Ishikawa (cell line): ENCODE results near the gene EXTL2.

Source experiments
- CEBPB ChIP-seq: IDR thresholded peaks from 2 replicates; pipeline ENCODE4 v1.6.1; 2012
- CREB1 ChIP-seq: IDR thresholded peaks from 2 replicates; pipeline ENCODE4 v1.6.1; 2012; ENCODE audit warnings: low read depth
- EP300 ChIP-seq: IDR thresholded peaks from 2 replicates; pipeline ENCODE4 v1.6.1; 2012; ENCODE audit warnings: borderline replicate concordance
- FOXM1 ChIP-seq: IDR thresholded peaks from 2 replicates; pipeline ENCODE4 v1.6.1; 2012; ENCODE audit warnings: low read depth, borderline replicate concordance
- MAX ChIP-seq: IDR thresholded peaks from 2 replicates; pipeline ENCODE4 v1.6.1; 2012
- TAF1 ChIP-seq: IDR thresholded peaks from 2 replicates; pipeline ENCODE4 v1.6.1; 2012; ENCODE audit warnings: low read depth, mild to moderate bottlenecking
- TEAD4 ChIP-seq: IDR thresholded peaks from 2 replicates; pipeline ENCODE4 v1.6.1; 2012
- YY1 ChIP-seq: IDR thresholded peaks from 2 replicates; pipeline ENCODE4 v1.6.1; 2012; ENCODE audit warnings: low read depth
- ZBTB7A ChIP-seq: IDR thresholded peaks from 2 replicates; pipeline ENCODE4 v1.6.1; 2012; ENCODE audit warnings: low read depth
- TF ChIP-seq, protein P1 (sequence below): IDR thresholded peaks from 2 replicates; pipeline ENCODE4 v1.6.1; 2012; ENCODE audit warnings: low read depth, mild to moderate bottlenecking
- TF ChIP-seq, protein P2 (sequence below): IDR thresholded peaks from 2 replicates; pipeline ENCODE4 v1.6.1; 2012

GRCh38 chr1:100896481-100896982, 1.9 kb upstream of the EXTL2 start:
- TF ChIP-seq CREB1: no peak
- TF ChIP-seq, protein P1, sequence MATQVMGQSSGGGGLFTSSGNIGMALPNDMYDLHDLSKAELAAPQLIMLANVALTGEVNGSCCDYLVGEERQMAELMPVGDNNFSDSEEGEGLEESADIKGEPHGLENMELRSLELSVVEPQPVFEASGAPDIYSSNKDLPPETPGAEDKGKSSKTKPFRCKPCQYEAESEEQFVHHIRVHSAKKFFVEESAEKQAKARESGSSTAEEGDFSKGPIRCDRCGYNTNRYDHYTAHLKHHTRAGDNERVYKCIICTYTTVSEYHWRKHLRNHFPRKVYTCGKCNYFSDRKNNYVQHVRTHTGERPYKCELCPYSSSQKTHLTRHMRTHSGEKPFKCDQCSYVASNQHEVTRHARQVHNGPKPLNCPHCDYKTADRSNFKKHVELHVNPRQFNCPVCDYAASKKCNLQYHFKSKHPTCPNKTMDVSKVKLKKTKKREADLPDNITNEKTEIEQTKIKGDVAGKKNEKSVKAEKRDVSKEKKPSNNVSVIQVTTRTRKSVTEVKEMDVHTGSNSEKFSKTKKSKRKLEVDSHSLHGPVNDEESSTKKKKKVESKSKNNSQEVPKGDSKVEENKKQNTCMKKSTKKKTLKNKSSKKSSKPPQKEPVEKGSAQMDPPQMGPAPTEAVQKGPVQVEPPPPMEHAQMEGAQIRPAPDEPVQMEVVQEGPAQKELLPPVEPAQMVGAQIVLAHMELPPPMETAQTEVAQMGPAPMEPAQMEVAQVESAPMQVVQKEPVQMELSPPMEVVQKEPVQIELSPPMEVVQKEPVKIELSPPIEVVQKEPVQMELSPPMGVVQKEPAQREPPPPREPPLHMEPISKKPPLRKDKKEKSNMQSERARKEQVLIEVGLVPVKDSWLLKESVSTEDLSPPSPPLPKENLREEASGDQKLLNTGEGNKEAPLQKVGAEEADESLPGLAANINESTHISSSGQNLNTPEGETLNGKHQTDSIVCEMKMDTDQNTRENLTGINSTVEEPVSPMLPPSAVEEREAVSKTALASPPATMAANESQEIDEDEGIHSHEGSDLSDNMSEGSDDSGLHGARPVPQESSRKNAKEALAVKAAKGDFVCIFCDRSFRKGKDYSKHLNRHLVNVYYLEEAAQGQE: no peak
- TF ChIP-seq FOXM1: no peak
- TF ChIP-seq EP300: no peak
- no peak for TF ChIP-seq CEBPB
- TF ChIP-seq TAF1: no peak
- TF ChIP-seq YY1: no peak
- TF ChIP-seq MAX: no peak
- no peak for TF ChIP-seq TEAD4
- TF ChIP-seq, protein P2, sequence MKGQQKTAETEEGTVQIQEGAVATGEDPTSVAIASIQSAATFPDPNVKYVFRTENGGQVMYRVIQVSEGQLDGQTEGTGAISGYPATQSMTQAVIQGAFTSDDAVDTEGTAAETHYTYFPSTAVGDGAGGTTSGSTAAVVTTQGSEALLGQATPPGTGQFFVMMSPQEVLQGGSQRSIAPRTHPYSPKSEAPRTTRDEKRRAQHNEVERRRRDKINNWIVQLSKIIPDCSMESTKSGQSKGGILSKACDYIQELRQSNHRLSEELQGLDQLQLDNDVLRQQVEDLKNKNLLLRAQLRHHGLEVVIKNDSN: no peak
- TF ChIP-seq ZBTB7A: no peak
